SK-N-SH (cell line): ENCODE results near the gene SGTA. TPM values are rescaled to one million over a fixed set of nuclear protein-coding genes. Genes with fewer than 3 reads are reported as not detected.

Experiments
- CTCF ChIA-PET: fragments of 300-600, 350-600 bp; formaldehyde crosslinking; extraction: SDS; loops from one replicate; lab custom pipeline; 2021; lab: Yijun Ruan, JAX
- POLR2A ChIA-PET: fragments of 350-600 bp; sonication (Branson Sonifier 250); formaldehyde crosslinking; extraction: SDS; loops from one replicate; lab custom pipeline; 2020; ENCODE audit warnings: antibody characterized with exemption, inconsistent platforms; lab: Yijun Ruan, JAX
- DNase-seq: peaks from one replicate; pipeline ENCODE4 v3.0.0; 2012
- H2AFZ ChIP-seq: fragments of 200-600 bp; sonication (generic); 2 replicates; pipeline ENCODE4 v1.8.1; 2016; ENCODE audit warnings: antibody characterized with exemption, mild to moderate bottlenecking, low read depth
- H3F3A ChIP-seq: fragments of 200-600 bp; sonication (generic); replicated peaks from 2 replicates; pipeline ENCODE3; 2016; ENCODE audit warnings: antibody characterized with exemption, mild to moderate bottlenecking; ENCODE audit not compliant: insufficient read depth
- H3K27ac ChIP-seq, 2 experiments: fragments of 200-500 bp in 1 of 2; fragments of 200-600 bp in 1 of 2; sonication (Bioruptor generic) in 1 of 2; sonication (generic), shearing (Covaris generic) in 1 of 2; 2 replicates each; pipeline versions ENCODE4 v1.5.1 to v1.6.1; 2014 to 2016; ENCODE audit warnings: low read depth in 2 of 2, inconsistent platforms in 1 of 2, low read length in 1 of 2, mild to moderate bottlenecking in 1 of 2, mixed read lengths in 1 of 2
- H3K27me3 ChIP-seq: fragments of 200-600 bp; sonication (generic), shearing (Covaris generic); 2 replicates; pipeline ENCODE4 v1.6.1; 2016; ENCODE audit warnings: mixed run types; ENCODE audit not compliant: insufficient read depth
- H3K36me3 ChIP-seq, 2 experiments: fragments of 200-500 bp in 1 of 2; fragments of 200-600 bp in 1 of 2; sonication (Bioruptor generic) in 1 of 2; sonication (generic) in 1 of 2; replicated peaks in 1 of 2; 2 replicates each; pipeline versions ENCODE3 to v1.5.1; 2014 to 2016; ENCODE audit warnings: low read length in 1 of 2, mild to moderate bottlenecking in 1 of 2; ENCODE audit not compliant: insufficient read depth in 2 of 2, control insufficient read depth in 1 of 2
- H3K4me1 ChIP-seq, 2 experiments: fragments of 200-500 bp in 1 of 2; fragments of 200-600 bp in 1 of 2; sonication (Bioruptor generic) in 1 of 2; sonication (generic), shearing (Covaris generic) in 1 of 2; 2 replicates each; pipeline versions ENCODE4 v1.5.1 to v1.6.1; 2014 to 2016; ENCODE audit warnings: low read depth in 1 of 2, low read length in 1 of 2, mixed run types in 1 of 2; ENCODE audit not compliant: insufficient read depth in 2 of 2, control insufficient read depth in 1 of 2
- H3K4me2 ChIP-seq: fragments of 200-600 bp; sonication (generic), shearing (Covaris generic); 2 replicates; pipeline ENCODE4 v1.6.1; 2017; ENCODE audit warnings: mixed run types
- H3K4me3 ChIP-seq, 2 experiments: fragments of 200-500 bp in 1 of 2; fragments of 200-600 bp in 1 of 2; sonication (Bioruptor generic) in 1 of 2; sonication (generic), shearing (Covaris generic) in 1 of 2; 2 replicates each; pipeline versions ENCODE4 v1.5.1 to v1.8.1; 2014 to 2016; ENCODE audit warnings: low read depth in 2 of 2, inconsistent platforms in 1 of 2, low read length in 1 of 2, mild to moderate bottlenecking in 1 of 2, mixed read lengths in 1 of 2, moderate library complexity in 1 of 2
- H3K79me2 ChIP-seq: fragments of 200-600 bp; sonication (generic); 2 replicates; pipeline ENCODE4 v1.8.1; 2017; ENCODE audit warnings: mild to moderate bottlenecking; ENCODE audit not compliant: insufficient read depth
- H3K9ac ChIP-seq: fragments of 200-600 bp; sonication (generic); 2 replicates; pipeline ENCODE4 v1.6.1; 2017; ENCODE audit warnings: mixed run types
- H3K9me2 ChIP-seq: fragments of 200-600 bp; sonication (generic); 2 replicates; pipeline ENCODE4 v1.6.1; 2017; ENCODE audit warnings: mixed run types
- H3K9me3 ChIP-seq: fragments of 200-600 bp; sonication (generic); 2 replicates; pipeline ENCODE4 v1.6.1; 2017; ENCODE audit warnings: mixed run types, mild to moderate bottlenecking, moderate library complexity
- H4K20me1 ChIP-seq: fragments of 200-600 bp; sonication (generic); 2 replicates; pipeline ENCODE4 v1.6.1; 2017; ENCODE audit warnings: mild to moderate bottlenecking, mixed run types; ENCODE audit not compliant: insufficient read depth
- CHD2 ChIP-seq: fragments of 150-350 bp; IDR thresholded peaks from 2 replicates; pipeline ENCODE4 v1.6.1; 2018; ENCODE audit warnings: low read length; ENCODE audit not compliant: partially characterized antibody
- ELF1 ChIP-seq: IDR thresholded peaks from 2 replicates; pipeline ENCODE4 v1.4.0; 2012
- EP300 ChIP-seq, 2 experiments: IDR thresholded peaks; 2 replicates each; pipeline versions ENCODE4 v1.4.0 to v1.6.1; 2012; ENCODE audit warnings: borderline replicate concordance in 1 of 2, low read depth in 1 of 2, low read length in 1 of 2
- FOSL2 ChIP-seq: IDR thresholded peaks from 2 replicates; pipeline ENCODE4 v1.4.0; 2012; ENCODE audit warnings: low read depth, mild to moderate bottlenecking, moderate library complexity, borderline replicate concordance
- FOXJ3 ChIP-seq: sonication (generic); formaldehyde crosslinking; IDR thresholded peaks from 2 replicates; pipeline ENCODE4 v1.5.1; 2020; ENCODE audit warnings: mild to moderate bottlenecking, missing genetic modification reagents
- FOXM1 ChIP-seq: IDR thresholded peaks from 2 replicates; pipeline ENCODE4 v1.4.0; 2012; ENCODE audit warnings: low read depth, mild to moderate bottlenecking
- GATA2 ChIP-seq: sonication (generic); formaldehyde crosslinking; IDR thresholded peaks from 2 replicates; pipeline ENCODE4 v1.5.0; 2020; ENCODE audit warnings: mild to moderate bottlenecking, missing genetic modification reagents
- IRF3 ChIP-seq: fragments of 150-350 bp; IDR thresholded peaks from 2 replicates; pipeline ENCODE4 v1.6.1; 2016; ENCODE audit warnings: mild to moderate bottlenecking, low read depth, low read length
- JUND ChIP-seq: IDR thresholded peaks from 2 replicates; pipeline ENCODE4 v1.4.0; 2012
- MAX ChIP-seq: IDR thresholded peaks from 2 replicates; pipeline ENCODE4 v1.4.0; 2012; ENCODE audit warnings: low read depth
- MEF2A ChIP-seq: IDR thresholded peaks from 2 replicates; pipeline ENCODE4 v1.4.0; 2012; ENCODE audit warnings: low read depth, borderline replicate concordance
- MXI1 ChIP-seq: IDR thresholded peaks from 2 replicates; pipeline ENCODE4 v1.6.1; 2012; ENCODE audit warnings: mild to moderate bottlenecking, low read depth, low read length, improper control_type of control experiment
- NFIC ChIP-seq: IDR thresholded peaks from 2 replicates; pipeline ENCODE4 v1.4.0; 2012; ENCODE audit warnings: borderline replicate concordance
- NRF1 ChIP-seq: IDR thresholded peaks from 2 replicates; pipeline ENCODE4 v1.6.1; 2012; ENCODE audit warnings: low read depth, mild to moderate bottlenecking, low read length
- POLR2AphosphoS5 ChIP-seq: IDR thresholded peaks from 2 replicates; pipeline ENCODE4 v1.6.1; 2012; ENCODE audit warnings: low read depth, low read length
- RAD21 ChIP-seq: IDR thresholded peaks from 2 replicates; pipeline ENCODE4 v1.6.1; 2012; ENCODE audit warnings: mild to moderate bottlenecking, low read length
- RCOR1 ChIP-seq: fragments of 150-350 bp; IDR thresholded peaks from 2 replicates; pipeline ENCODE4 v1.6.1; 2017; ENCODE audit warnings: antibody characterized with exemption, low read length
- RFX5 ChIP-seq: IDR thresholded peaks from 2 replicates; pipeline ENCODE4 v1.6.1; 2012; ENCODE audit warnings: mild to moderate bottlenecking, improper control_type of control experiment, low read length
- RXRA ChIP-seq: IDR thresholded peaks from 2 replicates; pipeline ENCODE4 v1.4.0; 2012; ENCODE audit warnings: low read depth, mild to moderate bottlenecking, borderline replicate concordance
- SMC3 ChIP-seq: IDR thresholded peaks from 2 replicates; pipeline ENCODE4 v1.6.1; 2012; ENCODE audit warnings: low read depth, low read length, improper control_type of control experiment
- TCF12 ChIP-seq: IDR thresholded peaks from 2 replicates; pipeline ENCODE4 v1.4.0; 2012
- YY1 ChIP-seq: IDR thresholded peaks from 2 replicates; pipeline ENCODE4 v1.4.0; 2012; ENCODE audit warnings: low read depth, mild to moderate bottlenecking
- WGBS: methylation state at CpG from one replicate; pipeline ENCODE4 v1.1.6; 2017; ENCODE audit warnings: low lambda C conversion rate; 5-methylcytosine and 5-hydroxymethylcytosine counted together
- polyA plus RNA-seq, 3 experiments: library from polyadenylated mRNA; depleted of rRNA; stranded (reverse); fragments of >200 nt; gene quantifications; 2 replicates each; pipeline ENCODE4 v1.2.3, GENCODE V29; 2012
- TF ChIP-seq, protein P1 (sequence below): fragments of 150-350 bp; IDR thresholded peaks from 2 replicates; pipeline ENCODE4 v1.6.1; 2017; ENCODE audit warnings: antibody characterized with exemption, low read length, low read depth, borderline replicate concordance
- TF ChIP-seq, protein P2 (sequence below): IDR thresholded peaks from 2 replicates; pipeline ENCODE4 v1.6.1; 2012; ENCODE audit warnings: mild to moderate bottlenecking, low read depth, low read length, moderate library complexity
- TF ChIP-seq, protein P3 (sequence below): IDR thresholded peaks from 2 replicates; pipeline ENCODE4; 2012

SGTA gene
- polyA plus RNA-seq (2012; rRNA removed) = 60.4 and 78.4 TPM in 2 replicates
- polyA plus RNA-seq (2012; cell fraction: cytosol; rRNA removed) = 31.1 and 45.4 TPM in 2 replicates
- polyA plus RNA-seq (2012; cell fraction: nucleus; rRNA removed) = 58.8 and 85.2 TPM in 2 replicates

DNA sequence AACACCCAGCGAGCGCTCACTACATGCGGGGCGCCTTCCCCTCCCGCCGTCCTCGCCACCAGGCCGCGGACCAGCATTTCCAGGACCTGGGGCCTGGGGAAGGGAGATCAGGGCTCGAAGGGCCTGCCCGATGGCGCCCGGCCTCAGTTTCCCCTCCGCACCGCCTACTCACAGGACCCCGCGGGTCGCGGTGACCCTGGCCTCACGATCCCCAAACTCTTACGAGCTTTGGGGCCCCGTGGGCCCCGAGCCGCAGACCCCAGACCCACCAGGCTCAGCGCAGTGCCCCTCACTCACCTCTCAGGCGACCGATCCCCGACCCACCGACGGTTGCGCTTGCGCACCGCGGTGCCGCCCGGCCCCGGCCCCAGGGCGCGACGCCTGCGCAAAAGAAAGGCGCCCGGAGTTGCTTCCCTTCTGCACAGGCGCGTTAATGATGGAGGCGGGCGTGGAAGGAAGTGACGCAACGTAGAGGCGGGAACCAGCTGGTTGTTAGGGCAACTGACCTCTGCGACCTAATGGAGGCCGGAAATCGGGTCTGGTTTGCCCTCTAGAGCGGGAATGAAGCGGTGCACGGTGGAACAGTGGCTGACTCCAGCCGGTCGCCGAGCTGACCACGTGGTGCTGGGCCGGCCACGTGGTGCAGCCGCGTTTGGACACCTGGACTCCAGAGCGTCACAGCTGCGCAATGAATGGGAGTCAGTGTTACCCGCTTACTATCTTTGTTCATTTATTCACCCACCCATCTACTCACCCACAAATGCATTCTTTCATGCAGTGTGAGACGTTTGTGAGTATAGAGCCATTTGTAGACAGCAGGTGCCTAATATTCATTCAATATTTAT lies at the start of gene SGTA:
Gene SGTA (minus strand): TSS at position 338 of the 845 bp plus-strand sequence. CDS start 14,205 bp downstream, outside the sequence.
- Histone ChIP-seq H3K9ac (peak within 1 kb of the TSS; percentile 96), H4K20me1 (peaks cover 38% of the 10 kb centered on the region), H3K4me3 (peak within 1 kb of the TSS; percentile 93 to 99), H3K9me2 (no peaks in the 10 kb centered on the region), H3K36me3 (peaks cover 0 to 7% of the 10 kb centered on the region in 2 experiments), H3F3A (peaks cover 12% of the 10 kb centered on the region), H3K27me3 (no peaks in the 10 kb centered on the region), H3K9me3 (no peaks in the 10 kb centered on the region), H3K4me2 (peak within 1 kb of the TSS; percentile 98), H3K4me1 (peaks cover 4 to 25% of the 10 kb centered on the region in 2 experiments; a peak in 2 of 4 replicates), H3K27ac (peak within 1 kb of the TSS; percentile 69 to 85), H2AFZ (peak within 1 kb of the TSS; percentile 87), H3K79me2 (peaks cover 77% of the 10 kb centered on the region)
- 29% methylated on average over 4 of the region's 68 CpGs for WGBS
- CTCF ChIA-PET = interaction anchor here (3.2 to 4.2 kb wide), 2 partner anchors 34 to 135 kb away, joined by 12 to 19 read pairs; no protein-coding TSS in a partner anchor
- POLR2A ChIA-PET = interaction anchor here (0.5 to 1.1 kb wide), 6 partner anchors 13 to 917 kb away, joined by 3 read pairs; no protein-coding TSS in a partner anchor
- DNase-seq = peak; percentile 99
- TF ChIP-seq ELF1 = no peak
- TF ChIP-seq JUND = no peak
- TF ChIP-seq SMC3 = no peak
- TF ChIP-seq TCF12 = no peak
- TF ChIP-seq GATA2 = no peak
- TF ChIP-seq NRF1 = peak; percentile 99
- peak; percentile 88 for TF ChIP-seq CHD2
- no peak for TF ChIP-seq NFIC
- TF ChIP-seq FOXM1 = no peak
- peak; percentile 87 for TF ChIP-seq YY1
- TF ChIP-seq RAD21 = no peak
- no peak for TF ChIP-seq EP300 (IDR thresholded peaks at IDR 0.05; ENCODE audit: borderline replicate concordance in 1 of 2, low read depth in 1 of 2, low read length in 1 of 2)
- TF ChIP-seq MAX = peak; percentile 100
- TF ChIP-seq MXI1 = peak; percentile 100
- TF ChIP-seq POLR2AphosphoS5 = peak; percentile 81
- TF ChIP-seq FOSL2 = no peak
- TF ChIP-seq RXRA = no peak
- TF ChIP-seq MEF2A = no peak
- TF ChIP-seq RFX5 = no peak
- TF ChIP-seq, protein P1, sequence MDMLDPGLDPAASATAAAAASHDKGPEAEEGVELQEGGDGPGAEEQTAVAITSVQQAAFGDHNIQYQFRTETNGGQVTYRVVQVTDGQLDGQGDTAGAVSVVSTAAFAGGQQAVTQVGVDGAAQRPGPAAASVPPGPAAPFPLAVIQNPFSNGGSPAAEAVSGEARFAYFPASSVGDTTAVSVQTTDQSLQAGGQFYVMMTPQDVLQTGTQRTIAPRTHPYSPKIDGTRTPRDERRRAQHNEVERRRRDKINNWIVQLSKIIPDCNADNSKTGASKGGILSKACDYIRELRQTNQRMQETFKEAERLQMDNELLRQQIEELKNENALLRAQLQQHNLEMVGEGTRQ = peak; percentile 94
- TF ChIP-seq, protein P2, sequence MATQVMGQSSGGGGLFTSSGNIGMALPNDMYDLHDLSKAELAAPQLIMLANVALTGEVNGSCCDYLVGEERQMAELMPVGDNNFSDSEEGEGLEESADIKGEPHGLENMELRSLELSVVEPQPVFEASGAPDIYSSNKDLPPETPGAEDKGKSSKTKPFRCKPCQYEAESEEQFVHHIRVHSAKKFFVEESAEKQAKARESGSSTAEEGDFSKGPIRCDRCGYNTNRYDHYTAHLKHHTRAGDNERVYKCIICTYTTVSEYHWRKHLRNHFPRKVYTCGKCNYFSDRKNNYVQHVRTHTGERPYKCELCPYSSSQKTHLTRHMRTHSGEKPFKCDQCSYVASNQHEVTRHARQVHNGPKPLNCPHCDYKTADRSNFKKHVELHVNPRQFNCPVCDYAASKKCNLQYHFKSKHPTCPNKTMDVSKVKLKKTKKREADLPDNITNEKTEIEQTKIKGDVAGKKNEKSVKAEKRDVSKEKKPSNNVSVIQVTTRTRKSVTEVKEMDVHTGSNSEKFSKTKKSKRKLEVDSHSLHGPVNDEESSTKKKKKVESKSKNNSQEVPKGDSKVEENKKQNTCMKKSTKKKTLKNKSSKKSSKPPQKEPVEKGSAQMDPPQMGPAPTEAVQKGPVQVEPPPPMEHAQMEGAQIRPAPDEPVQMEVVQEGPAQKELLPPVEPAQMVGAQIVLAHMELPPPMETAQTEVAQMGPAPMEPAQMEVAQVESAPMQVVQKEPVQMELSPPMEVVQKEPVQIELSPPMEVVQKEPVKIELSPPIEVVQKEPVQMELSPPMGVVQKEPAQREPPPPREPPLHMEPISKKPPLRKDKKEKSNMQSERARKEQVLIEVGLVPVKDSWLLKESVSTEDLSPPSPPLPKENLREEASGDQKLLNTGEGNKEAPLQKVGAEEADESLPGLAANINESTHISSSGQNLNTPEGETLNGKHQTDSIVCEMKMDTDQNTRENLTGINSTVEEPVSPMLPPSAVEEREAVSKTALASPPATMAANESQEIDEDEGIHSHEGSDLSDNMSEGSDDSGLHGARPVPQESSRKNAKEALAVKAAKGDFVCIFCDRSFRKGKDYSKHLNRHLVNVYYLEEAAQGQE = peak; percentile 60; the same call in 1 of the 2 replicates
- TF ChIP-seq, protein P3, sequence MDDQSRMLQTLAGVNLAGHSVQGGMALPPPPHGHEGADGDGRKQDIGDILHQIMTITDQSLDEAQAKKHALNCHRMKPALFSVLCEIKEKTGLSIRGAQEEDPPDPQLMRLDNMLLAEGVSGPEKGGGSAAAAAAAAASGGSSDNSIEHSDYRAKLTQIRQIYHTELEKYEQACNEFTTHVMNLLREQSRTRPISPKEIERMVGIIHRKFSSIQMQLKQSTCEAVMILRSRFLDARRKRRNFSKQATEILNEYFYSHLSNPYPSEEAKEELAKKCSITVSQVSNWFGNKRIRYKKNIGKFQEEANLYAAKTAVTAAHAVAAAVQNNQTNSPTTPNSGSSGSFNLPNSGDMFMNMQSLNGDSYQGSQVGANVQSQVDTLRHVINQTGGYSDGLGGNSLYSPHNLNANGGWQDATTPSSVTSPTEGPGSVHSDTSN = peak; percentile 28; the same call in 1 of the 2 replicates
- TF ChIP-seq RCOR1 = peak; percentile 48; the same call in 1 of the 2 replicates
- 0 out of 2 replicates have a peak, but pooled peaks have one; percentile 37 for TF ChIP-seq FOXJ3 (CRISPR knock-in tag)
- TF ChIP-seq IRF3 = no peak
